ENCODE results near the gene CDH4. TPM values are rescaled to one million over a fixed set of nuclear protein-coding genes. Genes with fewer than 3 reads are reported as not detected.

The CDH4 gene
- total RNA-seq, 1 donor from 2014 or later: 2.9 TPM

DNA sequence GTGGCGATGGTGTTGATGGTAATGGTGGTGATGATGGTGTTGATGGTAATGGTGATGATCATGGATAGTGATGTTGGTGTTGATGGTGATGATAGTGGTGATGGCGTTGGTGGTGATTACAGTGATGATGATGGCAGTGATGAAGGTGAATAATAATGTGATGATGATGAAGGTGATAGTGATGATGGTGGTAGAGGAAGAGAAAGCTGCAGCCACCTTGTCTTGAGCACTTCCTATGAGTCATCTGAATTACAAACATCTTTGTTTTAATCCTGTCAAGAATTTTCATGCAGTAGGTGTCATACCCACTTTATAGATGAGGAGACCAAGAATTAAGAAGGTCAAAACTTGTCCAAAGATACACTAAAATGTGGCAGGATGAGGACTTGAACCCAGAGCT lies 571.2 kb downstream of the CDH4 start:
- no peaks in the 10 kb centered on the region for H4K20me1 ChIP-seq (ENCODE audit: low read depth)
- no peaks in the 10 kb centered on the region for H3K36me3 ChIP-seq
- no peak overlapping the region for H2AFZ ChIP-seq (replicated peaks)
- H3K27ac ChIP-seq: no peak overlapping the region
- H3K4me1 ChIP-seq: no peaks in the 10 kb centered on the region
- TF ChIP-seq EZH2 (IDR thresholded peaks at IDR 0.05) (no peak), EZH2phosphoT487 (IDR thresholded peaks at IDR 0.05) (no peak)
- TF ChIP-seq, protein P1, sequence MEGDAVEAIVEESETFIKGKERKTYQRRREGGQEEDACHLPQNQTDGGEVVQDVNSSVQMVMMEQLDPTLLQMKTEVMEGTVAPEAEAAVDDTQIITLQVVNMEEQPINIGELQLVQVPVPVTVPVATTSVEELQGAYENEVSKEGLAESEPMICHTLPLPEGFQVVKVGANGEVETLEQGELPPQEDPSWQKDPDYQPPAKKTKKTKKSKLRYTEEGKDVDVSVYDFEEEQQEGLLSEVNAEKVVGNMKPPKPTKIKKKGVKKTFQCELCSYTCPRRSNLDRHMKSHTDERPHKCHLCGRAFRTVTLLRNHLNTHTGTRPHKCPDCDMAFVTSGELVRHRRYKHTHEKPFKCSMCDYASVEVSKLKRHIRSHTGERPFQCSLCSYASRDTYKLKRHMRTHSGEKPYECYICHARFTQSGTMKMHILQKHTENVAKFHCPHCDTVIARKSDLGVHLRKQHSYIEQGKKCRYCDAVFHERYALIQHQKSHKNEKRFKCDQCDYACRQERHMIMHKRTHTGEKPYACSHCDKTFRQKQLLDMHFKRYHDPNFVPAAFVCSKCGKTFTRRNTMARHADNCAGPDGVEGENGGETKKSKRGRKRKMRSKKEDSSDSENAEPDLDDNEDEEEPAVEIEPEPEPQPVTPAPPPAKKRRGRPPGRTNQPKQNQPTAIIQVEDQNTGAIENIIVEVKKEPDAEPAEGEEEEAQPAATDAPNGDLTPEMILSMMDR (IDR thresholded peaks at IDR 0.05): no peak
- no peak for DNase-seq (ENCODE audit: low spot score)
- Mint-ChIP-seq H3K36me3 (no peaks in the 10 kb centered on the region), H3K4me1 (peaks cover 4% of the 10 kb centered on the region), H3K27me3 (ENCODE audit: insufficient read depth, low read depth) (peaks cover 6% of the 10 kb centered on the region), H3K4me3 (no peak overlapping the region), H3K9me3 (peaks cover 16% of the 10 kb centered on the region), H3K27ac (no peak overlapping the region)
- no peak overlapping the region for H3K4me3 ChIP-seq
- H3K27me3 ChIP-seq: peaks cover 8% of the 10 kb centered on the region
- no peaks in the 10 kb centered on the region for H3F3A ChIP-seq (ENCODE audit: low read depth)
- H3K79me2 ChIP-seq (ENCODE audit: low read depth): no peaks in the 10 kb centered on the region
- H3K9me3 ChIP-seq (ENCODE audit: low read depth): no peaks in the 10 kb centered on the region
- H3K9ac ChIP-seq: no peak overlapping the region
- H3K4me2 ChIP-seq: no peak overlapping the region

DNA sequence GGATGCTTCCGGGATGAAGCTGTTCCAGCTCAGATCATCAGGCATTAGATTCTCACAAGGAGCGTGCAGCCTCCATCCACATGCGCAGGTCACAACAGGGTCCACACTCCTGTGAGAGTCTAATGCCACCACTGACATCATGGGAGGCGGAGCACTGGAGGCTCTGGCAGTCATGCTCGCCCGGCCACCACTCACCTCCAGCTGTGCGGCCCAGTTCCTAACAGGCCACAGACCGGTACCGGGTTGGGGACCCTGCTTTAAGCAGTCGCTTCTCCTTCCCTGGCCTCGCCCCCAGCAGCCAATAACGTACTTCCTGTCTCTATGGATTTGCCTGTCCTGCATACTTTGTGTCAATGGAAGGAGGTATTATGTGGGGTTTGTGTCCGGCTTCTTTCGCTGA lies 576.8 kb downstream of the CDH4 start:
- Mint-ChIP-seq H3K4me3 (no peak overlapping the region), H3K4me1 (no peaks in the 10 kb centered on the region), H3K36me3 (no peaks in the 10 kb centered on the region), H3K27ac (no peak overlapping the region), H3K9me3 (peaks cover 20% of the 10 kb centered on the region), H3K27me3 (ENCODE audit: insufficient read depth, low read depth) (peaks cover 10% of the 10 kb centered on the region)
- H3K4me1 ChIP-seq: no peaks in the 10 kb centered on the region
- H3K36me3 ChIP-seq: no peaks in the 10 kb centered on the region
- no peaks in the 10 kb centered on the region for H3F3A ChIP-seq (ENCODE audit: low read depth)
- H3K4me2 ChIP-seq: no peak overlapping the region
- H3K4me3 ChIP-seq: no peak overlapping the region
- H3K79me2 ChIP-seq (ENCODE audit: low read depth): no peaks in the 10 kb centered on the region
- TF ChIP-seq EZH2 (IDR thresholded peaks at IDR 0.05) (no peak), EZH2phosphoT487 (IDR thresholded peaks at IDR 0.05) (no peak)
- TF ChIP-seq, protein P1 (IDR thresholded peaks at IDR 0.05): no peak
- no peaks in the 10 kb centered on the region for H4K20me1 ChIP-seq (ENCODE audit: low read depth)
- no peak overlapping the region for H2AFZ ChIP-seq (replicated peaks)
- peaks cover 11% of the 10 kb centered on the region for H3K27me3 ChIP-seq
- no peak overlapping the region for H3K27ac ChIP-seq
- H3K9me3 ChIP-seq (ENCODE audit: low read depth): no peaks in the 10 kb centered on the region
- no peak for DNase-seq (ENCODE audit: low spot score)
- H3K9ac ChIP-seq: no peak overlapping the region

DNA sequence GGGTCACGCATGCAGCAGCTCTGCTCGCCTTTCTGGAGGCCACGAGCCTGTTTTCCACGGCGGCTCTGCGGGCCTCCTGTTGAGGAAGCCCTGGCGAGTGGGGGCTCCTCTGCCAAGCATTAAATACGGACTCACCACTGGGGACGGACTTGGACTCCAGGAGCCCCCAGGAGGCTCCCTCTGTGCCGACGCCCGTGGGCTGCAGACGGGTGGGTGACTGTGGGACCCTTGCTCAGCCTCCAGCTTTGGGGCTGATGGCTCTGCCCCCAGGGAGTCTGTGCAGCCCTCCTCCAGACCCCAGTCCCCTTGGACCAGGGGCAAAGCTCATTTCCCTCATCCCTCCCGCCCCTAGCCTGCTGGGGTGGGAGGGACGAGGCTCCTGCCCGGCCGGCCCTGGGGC lies 577.5 kb downstream of the CDH4 start:
- Mint-ChIP-seq H3K4me3 (no peak overlapping the region), H3K27me3 (ENCODE audit: insufficient read depth, low read depth) (peaks cover 10% of the 10 kb centered on the region), H3K36me3 (no peaks in the 10 kb centered on the region), H3K4me1 (no peaks in the 10 kb centered on the region), H3K9me3 (peaks cover 20% of the 10 kb centered on the region), H3K27ac (no peak overlapping the region)
- Histone ChIP-seq H3K4me1 (no peaks in the 10 kb centered on the region), H3K27me3 (peaks cover 11% of the 10 kb centered on the region), H4K20me1 (ENCODE audit: low read depth) (no peaks in the 10 kb centered on the region), H3K4me2 (no peak overlapping the region), H3K79me2 (ENCODE audit: low read depth) (no peaks in the 10 kb centered on the region), H3F3A (ENCODE audit: low read depth) (no peaks in the 10 kb centered on the region), H2AFZ (replicated peaks) (no peak overlapping the region), H3K27ac (no peak overlapping the region), H3K4me3 (no peak overlapping the region), H3K36me3 (no peaks in the 10 kb centered on the region), H3K9me3 (ENCODE audit: low read depth) (no peaks in the 10 kb centered on the region), H3K9ac (no peak overlapping the region)
- no peak for DNase-seq (ENCODE audit: low spot score)
- no peak for TF ChIP-seq EZH2phosphoT487 (IDR thresholded peaks at IDR 0.05)
- no peak for TF ChIP-seq EZH2 (IDR thresholded peaks at IDR 0.05)
- TF ChIP-seq, protein P1 (IDR thresholded peaks at IDR 0.05): no peak

Measured in neural progenitor cell (in vitro differentiated cells).